Peyer's patch (tissue), 4 donors: ENCODE measurements around the gene FAM200C. TPM values are rescaled to one million over a fixed set of nuclear protein-coding genes. Genes with fewer than 3 reads are reported as not detected.
A peak's percentile ranks its signal among the peaks of the same experiment; 100 is the strongest.

ENCODE experiments used
- DNase-seq, 3 donors: peaks; one replicate each; pipeline ENCODE4 v3.0.0-alpha.2; 2017 to 2019
- H3K27ac ChIP-seq, 4 donors: fragments of 200-600 bp; sonication (generic); one replicate each; pipeline ENCODE4 v1.5.1; 2016 to 2019
- H3K27me3 ChIP-seq, 2 donors: fragments of 200-600 bp; sonication (generic); one replicate each; pipeline ENCODE4 v1.5.1; 2019
- H3K36me3 ChIP-seq, 3 donors: fragments of 200-600 bp; sonication (generic); one replicate each; pipeline ENCODE4 v1.5.1; 2016 to 2019
- H3K4me1 ChIP-seq, 4 donors: fragments of 200-600 bp; sonication (generic); one replicate each; pipeline ENCODE4 v1.5.1; 2016 to 2019
- H3K4me3 ChIP-seq, 4 donors: fragments of 200-600 bp; sonication (generic); 1 replicate in 3 of 4; 2 replicates in 1 of 4; pipeline ENCODE4 v1.5.1; 2016 to 2019; ENCODE audit warnings: mild to moderate bottlenecking in 1 of 4
- H3K9me3 ChIP-seq, 4 donors: fragments of 200-600 bp; sonication (generic); one replicate each; pipeline ENCODE4 v1.5.1; 2016 to 2019; ENCODE audit warnings: mild to moderate bottlenecking in 1 of 4
- POLR2A ChIP-seq, 2 donors: fragments of 450-650 bp; IDR thresholded peaks; one replicate each; pipeline ENCODE4 v1.5.1; 2017; ENCODE audit warnings: antibody characterized with exemption in 2 of 2, mild to moderate bottlenecking in 2 of 2, moderate library complexity in 2 of 2
- total RNA-seq, 4 donors: library from RNA; depleted of rRNA; stranded (reverse); fragments of >200 nt; gene quantifications; one replicate each; pipeline ENCODE4 v1.1.0, GENCODE V29; 2016
- TF ChIP-seq, protein P1 (sequence below), 6 experiments: fragments of 450-650 bp in 4 of 6; fragments of 200-600 bp in 2 of 6; sonication (generic) in 1 of 6; IDR thresholded peaks; one replicate each; pipeline ENCODE4 v1.5.1; 2017 to 2019; ENCODE audit warnings: antibody characterized with exemption in 6 of 6, mild to moderate bottlenecking in 3 of 6, moderate library complexity in 1 of 6

FAM200C gene
- total RNA-seq, 4 donors from 2014 or later = 0.66 to 2.3 (median 1.1) TPM; not detected in 1

GRCh38 chr5:160419458-160420330 lies 19.8 kb upstream of the FAM200C start:
- peaks cover 0 to 5% (median 0%) of the 10 kb centered on the region in 3 donors for H3K36me3 ChIP-seq
- peaks cover 0 to 36% (median 2%) of the 10 kb centered on the region in 4 donors for H3K4me1 ChIP-seq
- peak overlapping the region; percentile 58 to 87 (median 74) for H3K4me3 ChIP-seq
- H3K9me3 ChIP-seq = no peaks in the 10 kb centered on the region
- no peak for DNase-seq
- TF ChIP-seq, protein P1, sequence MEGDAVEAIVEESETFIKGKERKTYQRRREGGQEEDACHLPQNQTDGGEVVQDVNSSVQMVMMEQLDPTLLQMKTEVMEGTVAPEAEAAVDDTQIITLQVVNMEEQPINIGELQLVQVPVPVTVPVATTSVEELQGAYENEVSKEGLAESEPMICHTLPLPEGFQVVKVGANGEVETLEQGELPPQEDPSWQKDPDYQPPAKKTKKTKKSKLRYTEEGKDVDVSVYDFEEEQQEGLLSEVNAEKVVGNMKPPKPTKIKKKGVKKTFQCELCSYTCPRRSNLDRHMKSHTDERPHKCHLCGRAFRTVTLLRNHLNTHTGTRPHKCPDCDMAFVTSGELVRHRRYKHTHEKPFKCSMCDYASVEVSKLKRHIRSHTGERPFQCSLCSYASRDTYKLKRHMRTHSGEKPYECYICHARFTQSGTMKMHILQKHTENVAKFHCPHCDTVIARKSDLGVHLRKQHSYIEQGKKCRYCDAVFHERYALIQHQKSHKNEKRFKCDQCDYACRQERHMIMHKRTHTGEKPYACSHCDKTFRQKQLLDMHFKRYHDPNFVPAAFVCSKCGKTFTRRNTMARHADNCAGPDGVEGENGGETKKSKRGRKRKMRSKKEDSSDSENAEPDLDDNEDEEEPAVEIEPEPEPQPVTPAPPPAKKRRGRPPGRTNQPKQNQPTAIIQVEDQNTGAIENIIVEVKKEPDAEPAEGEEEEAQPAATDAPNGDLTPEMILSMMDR (IDR thresholded peaks at IDR 0.05) = no peak
- no peak for TF ChIP-seq POLR2A (IDR thresholded peaks at IDR 0.05)
- H3K27me3 ChIP-seq = no peaks in the 10 kb centered on the region
- H3K27ac ChIP-seq = peak overlapping the region; percentile 78 to 88 (median 83)

GRCh38 chr5:160418561-160419457 lies 19.0 kb upstream of the FAM200C start, which contains the start of gene SLU7:
Gene SLU7, minus strand, starts transcription at chr5:160419081. Its CDS starts 3,787 bp downstream, at chr5:160415294.
- Histone ChIP-seq H3K27ac (peak within 1 kb of the TSS; percentile 78 to 88 (median 83)), H3K27me3 (no peaks in the 10 kb centered on the region), H3K4me3 (peak within 1 kb of the TSS; percentile 58 to 87 (median 74)), H3K36me3 (peaks cover 0 to 14% (median 0%) of the 10 kb centered on the region in 3 donors), H3K9me3 (no peaks in the 10 kb centered on the region), H3K4me1 (peaks cover 0 to 36% (median 2%) of the 10 kb centered on the region in 4 donors)
- TF ChIP-seq, protein P1 (IDR thresholded peaks at IDR 0.05) = no peak
- peak; percentile 60 to 66 for TF ChIP-seq POLR2A (IDR thresholded peaks at IDR 0.05)
- peak; percentile 88 to 96 (median 91) for DNase-seq

- H3K9me3 ChIP-seq = no peaks in the 10 kb centered on the region
- no peak for TF ChIP-seq POLR2A (IDR thresholded peaks at IDR 0.05)
- TF ChIP-seq, protein P1 (IDR thresholded peaks at IDR 0.05) = no peak
- H3K4me3 ChIP-seq = peak overlapping the region in 2 of 4 donors; percentile 64 to 71
- H3K36me3 ChIP-seq = peaks cover 0 to 25% (median 0%) of the 10 kb centered on the region in 3 donors
- no peak for DNase-seq
- H3K27me3 ChIP-seq = no peaks in the 10 kb centered on the region
- peaks cover 0 to 18% (median 4%) of the 10 kb centered on the region in 4 donors for H3K4me1 ChIP-seq
- no peak overlapping the region for H3K27ac ChIP-seq
Measured at GRCh38 chr5:160398806-160399205, 1.0 kb downstream of the FAM200C start.

DNA sequence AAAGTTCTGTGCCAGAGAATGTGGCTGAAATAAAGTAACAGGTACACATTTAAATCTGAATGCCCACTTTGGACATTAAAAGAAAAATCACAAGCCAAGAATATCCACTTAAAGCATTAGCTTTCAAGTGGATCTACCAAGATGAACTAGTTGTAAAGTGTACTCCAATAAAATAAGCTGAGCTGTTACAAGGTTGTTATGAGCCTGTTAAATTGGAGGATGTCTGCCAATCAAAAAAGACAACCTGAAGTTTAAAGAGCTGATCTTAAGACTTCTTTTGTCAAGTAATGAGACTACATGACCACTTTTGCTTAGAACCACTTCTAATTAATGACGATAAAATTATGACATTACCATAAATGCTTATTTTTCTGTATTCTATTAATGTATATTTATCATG lies 2.4 kb downstream of the FAM200C start:
- no peaks in the 10 kb centered on the region for H3K27me3 ChIP-seq
- no peak for DNase-seq
- peaks cover 0 to 18% (median 4%) of the 10 kb centered on the region in 4 donors for H3K4me1 ChIP-seq
- no peak overlapping the region for H3K27ac ChIP-seq
- H3K9me3 ChIP-seq = no peaks in the 10 kb centered on the region
- H3K4me3 ChIP-seq = no peak overlapping the region
- TF ChIP-seq, protein P1 (IDR thresholded peaks at IDR 0.05) = no peak
- no peak for TF ChIP-seq POLR2A (IDR thresholded peaks at IDR 0.05)
- peaks cover 0 to 12% (median 0%) of the 10 kb centered on the region in 3 donors for H3K36me3 ChIP-seq

DNA sequence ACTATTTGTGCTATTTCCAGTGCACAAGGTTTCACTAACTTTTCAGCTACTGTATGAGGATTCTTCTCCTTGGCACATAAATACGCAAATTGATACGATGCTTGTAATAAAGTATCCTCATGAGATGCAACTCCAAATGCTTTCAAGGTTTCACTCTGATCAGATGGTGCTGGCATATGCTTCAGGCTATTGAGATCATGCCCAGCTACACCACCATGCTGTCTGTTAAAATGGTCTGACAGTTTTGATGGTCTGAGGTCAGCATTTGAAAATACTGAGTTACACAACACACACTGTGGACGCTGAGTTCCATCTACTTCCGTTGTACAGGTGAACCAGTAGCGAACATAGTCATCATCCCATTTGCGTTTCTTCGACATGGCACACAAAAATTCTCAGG lies 4.7 kb downstream of the FAM200C start:
- no peaks in the 10 kb centered on the region for H3K36me3 ChIP-seq
- no peak for DNase-seq
- no peak overlapping the region for H3K27ac ChIP-seq
- no peaks in the 10 kb centered on the region for H3K27me3 ChIP-seq
- no peak overlapping the region for H3K4me3 ChIP-seq
- no peak for TF ChIP-seq POLR2A (IDR thresholded peaks at IDR 0.05)
- TF ChIP-seq, protein P1 (IDR thresholded peaks at IDR 0.05) = no peak
- peaks cover 0 to 12% (median 4%) of the 10 kb centered on the region in 4 donors for H3K4me1 ChIP-seq
- H3K9me3 ChIP-seq = no peaks in the 10 kb centered on the region
